HepG2 (cell line): ENCODE measurements around the gene LIMS2. TPM values are rescaled to one million over a fixed set of nuclear protein-coding genes. Genes with fewer than 3 reads are reported as not detected.

ENCODE experiments used
- BCL6 ChIP-seq: IDR thresholded peaks from 2 replicates; pipeline ENCODE4 v1.6.1; 2016; ENCODE audit warnings: missing genetic modification reagents, missing compliant biosample characterization
- ESRRA ChIP-seq: sonication (generic); formaldehyde crosslinking; IDR thresholded peaks from 2 replicates; pipeline ENCODE4 v1.5.1; 2020; ENCODE audit warnings: mild to moderate bottlenecking, low read depth, missing genetic modification reagents
- FOSL2 ChIP-seq: sonication (generic); formaldehyde crosslinking; IDR thresholded peaks from 2 replicates; pipeline ENCODE4 v1.4.0; 2020; ENCODE audit warnings: missing genetic modification reagents
- FOXA3 ChIP-seq: IDR thresholded peaks from 2 replicates; pipeline ENCODE4 v1.6.1; 2016; ENCODE audit warnings: missing genetic modification reagents, missing compliant biosample characterization
- HNRNPLL ChIP-seq: fragments of 200-400 bp; formaldehyde crosslinking; IDR thresholded peaks from 2 replicates; pipeline ENCODE4 v1.6.1; 2017; ENCODE audit warnings: mild to moderate bottlenecking, low read depth, low read length; ENCODE audit not compliant: poor library complexity, severe bottlenecking
- LCORL ChIP-seq, 2 experiments: fragments of 450-650 bp in 1 of 2; sonication (generic) in 1 of 2; formaldehyde crosslinking in 1 of 2; IDR thresholded peaks; 2 replicates each; pipeline versions ENCODE4 v1.5.0 to v1.6.1; 2017 to 2020; ENCODE audit warnings: antibody characterized with exemption in 1 of 2, missing genetic modification reagents in 1 of 2
- PAX8 ChIP-seq: sonication (generic); formaldehyde crosslinking; IDR thresholded peaks from 2 replicates; pipeline ENCODE4 v1.8.0; 2022; ENCODE audit warnings: mild to moderate bottlenecking, missing genetic modification reagents, borderline replicate concordance
- RNF2 ChIP-seq: fragments of 450-650 bp; conservative IDR thresholded peaks from 2 replicates; pipeline ENCODE4 v1.6.1; 2016; ENCODE audit warnings: low read depth
- SRSF1 ChIP-seq: fragments of 200-400 bp; formaldehyde crosslinking; optimal IDR thresholded peaks from 2 replicates; pipeline ENCODE3; 2017; ENCODE audit warnings: mild to moderate bottlenecking, low read depth, low read length, moderate library complexity
- TARDBP ChIP-seq: sonication (generic); formaldehyde crosslinking; IDR thresholded peaks from 2 replicates; pipeline ENCODE4 v1.8.0; 2022; ENCODE audit warnings: mild to moderate bottlenecking, missing genetic modification reagents
- ZMYM3 ChIP-seq: sonication (generic); formaldehyde crosslinking; IDR thresholded peaks from 2 replicates; pipeline ENCODE4 v1.5.1; 2020; ENCODE audit warnings: mild to moderate bottlenecking, missing genetic modification reagents
- ZNF383 ChIP-seq: sonication (generic); formaldehyde crosslinking; IDR thresholded peaks from 2 replicates; pipeline ENCODE4 v1.4.0; 2020; ENCODE audit warnings: missing genetic modification reagents, mild to moderate bottlenecking, borderline replicate concordance
- ZNF562 ChIP-seq: sonication (generic); formaldehyde crosslinking; IDR thresholded peaks from 2 replicates; pipeline ENCODE4 v1.8.0; 2022; ENCODE audit warnings: missing genetic modification reagents, borderline replicate concordance
- ZNF672 ChIP-seq: sonication (generic); formaldehyde crosslinking; IDR thresholded peaks from 2 replicates; pipeline ENCODE4 v1.8.1; 2022; ENCODE audit warnings: missing genetic modification reagents
- ZNF746 ChIP-seq: sonication (generic); formaldehyde crosslinking; IDR thresholded peaks from 2 replicates; pipeline ENCODE4 v1.8.0; 2022; ENCODE audit warnings: mild to moderate bottlenecking, missing genetic modification reagents
- ZSCAN29 ChIP-seq: sonication (generic); formaldehyde crosslinking; conservative IDR thresholded peaks from 2 replicates; pipeline ENCODE4 v1.4.0; 2020; ENCODE audit warnings: mild to moderate bottlenecking, missing genetic modification reagents
- polyA plus RNA-seq, 8 experiments: library from polyadenylated mRNA; depleted of rRNA in 3 of 8; stranded (reverse) in 7 of 8; unstranded in 1 of 8; fragments of >200 nt; fragmentation: Illumina TruSeq in 4 of 8; extraction: Trizol in 4 of 8; gene quantifications; 2 replicates each; pipeline versions ENCODE4 v1.2.1 to v1.2.3, GENCODE V29; 2011 to 2016; ENCODE audit warnings: low read depth in 4 of 8, missing spikeins in 1 of 8, mixed read lengths in 1 of 8; ENCODE audit not compliant: insufficient read depth in 1 of 8
- total RNA-seq, 5 experiments: library from RNA; depleted of rRNA; stranded (reverse); fragments of >200 nt; fragmentation: Illumina TruSeq; extraction: Trizol; gene quantifications; 2 replicates each; pipeline ENCODE4 v1.2.3, GENCODE V29; 2016; ENCODE audit warnings: low read depth in 1 of 5
- TF ChIP-seq, protein P1 (sequence below): sonication (generic); formaldehyde crosslinking; IDR thresholded peaks from 2 replicates; pipeline ENCODE4 v1.4.0; 2020; ENCODE audit warnings: missing genetic modification reagents, borderline replicate concordance
- TF ChIP-seq, protein P2 (sequence below): sonication (generic); formaldehyde crosslinking; IDR thresholded peaks from 2 replicates; pipeline ENCODE4 v1.5.1; 2020; ENCODE audit warnings: mild to moderate bottlenecking, missing genetic modification reagents, moderate library complexity
- TF ChIP-seq, protein P3 (sequence below): sonication (generic); formaldehyde crosslinking; IDR thresholded peaks from 2 replicates; pipeline ENCODE4 v1.8.1; 2022; ENCODE audit warnings: mild to moderate bottlenecking, missing genetic modification reagents

The LIMS2 gene
- total and polyA plus RNA-seq, 2 of the 13 experiments (the other 11 are each of a cell fraction or from before 2014, with no cell fraction given) = 1.0 to 1.9 TPM

DNA sequence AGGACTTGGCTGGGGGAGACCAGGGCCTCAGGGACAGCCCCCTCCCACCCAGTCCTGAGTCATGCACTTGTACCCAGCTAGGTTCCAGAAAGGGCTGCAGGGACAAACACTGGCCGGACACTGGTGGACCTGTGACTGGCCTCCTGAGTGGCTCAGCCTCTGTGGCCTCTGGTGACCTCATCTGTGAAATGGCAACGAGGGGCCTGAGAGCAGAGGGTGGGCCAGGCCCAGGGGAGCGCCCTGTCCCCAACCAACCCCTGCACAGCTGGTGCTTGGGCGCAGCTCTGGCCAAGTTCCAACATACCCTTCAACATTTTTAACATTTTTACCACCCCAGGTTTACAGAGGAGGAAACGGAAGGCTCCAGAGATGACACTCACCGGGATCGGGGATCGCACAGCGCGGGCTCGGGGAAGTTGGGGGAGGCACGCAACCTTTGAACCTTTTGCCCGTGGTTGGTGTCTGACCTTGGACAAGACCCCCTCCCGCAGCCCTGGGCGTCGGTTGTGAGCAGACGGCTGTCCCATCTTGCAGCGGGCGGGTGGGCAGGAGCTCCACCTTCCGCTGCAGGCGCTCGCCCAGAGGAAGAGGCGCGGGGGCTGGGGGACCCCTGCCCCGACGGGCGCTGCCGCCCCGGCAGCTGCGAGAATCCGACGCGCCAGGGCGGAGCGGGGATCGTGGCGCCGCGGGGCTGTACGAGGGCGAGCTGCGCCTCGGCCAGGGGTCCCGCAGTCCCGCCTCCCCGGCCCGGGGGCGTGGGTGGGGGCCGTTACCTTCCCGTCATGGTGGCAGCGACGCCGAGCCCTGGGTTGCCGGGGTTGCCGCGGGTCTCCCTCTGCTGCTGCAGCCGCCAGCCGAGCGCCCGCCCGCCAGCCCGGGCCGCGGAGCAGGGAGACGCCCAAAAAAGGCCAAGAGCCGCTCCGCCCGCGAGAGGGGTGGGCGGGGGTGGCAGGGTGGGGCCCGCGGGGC lies 805 bp downstream of the LIMS2 start (continued):
- 0 out of 2 replicates have a peak, but pooled peaks have one; percentile 36 for TF ChIP-seq ZMYM3 (CRISPR knock-in tag)
- peak; percentile 45; the same call in 1 of the 2 replicates for TF ChIP-seq ZNF383 (CRISPR knock-in tag)
- peak; percentile 24 for TF ChIP-seq HNRNPLL
- peak; percentile 45; the same call in 1 of the 2 replicates for TF ChIP-seq ZNF746 (CRISPR knock-in tag)
- TF ChIP-seq, protein P1, sequence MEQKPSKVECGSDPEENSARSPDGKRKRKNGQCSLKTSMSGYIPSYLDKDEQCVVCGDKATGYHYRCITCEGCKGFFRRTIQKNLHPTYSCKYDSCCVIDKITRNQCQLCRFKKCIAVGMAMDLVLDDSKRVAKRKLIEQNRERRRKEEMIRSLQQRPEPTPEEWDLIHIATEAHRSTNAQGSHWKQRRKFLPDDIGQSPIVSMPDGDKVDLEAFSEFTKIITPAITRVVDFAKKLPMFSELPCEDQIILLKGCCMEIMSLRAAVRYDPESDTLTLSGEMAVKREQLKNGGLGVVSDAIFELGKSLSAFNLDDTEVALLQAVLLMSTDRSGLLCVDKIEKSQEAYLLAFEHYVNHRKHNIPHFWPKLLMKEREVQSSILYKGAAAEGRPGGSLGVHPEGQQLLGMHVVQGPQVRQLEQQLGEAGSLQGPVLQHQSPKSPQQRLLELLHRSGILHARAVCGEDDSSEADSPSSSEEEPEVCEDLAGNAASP = peak; percentile 58; the same call in 1 of the 2 replicates
- TF ChIP-seq, protein P2, sequence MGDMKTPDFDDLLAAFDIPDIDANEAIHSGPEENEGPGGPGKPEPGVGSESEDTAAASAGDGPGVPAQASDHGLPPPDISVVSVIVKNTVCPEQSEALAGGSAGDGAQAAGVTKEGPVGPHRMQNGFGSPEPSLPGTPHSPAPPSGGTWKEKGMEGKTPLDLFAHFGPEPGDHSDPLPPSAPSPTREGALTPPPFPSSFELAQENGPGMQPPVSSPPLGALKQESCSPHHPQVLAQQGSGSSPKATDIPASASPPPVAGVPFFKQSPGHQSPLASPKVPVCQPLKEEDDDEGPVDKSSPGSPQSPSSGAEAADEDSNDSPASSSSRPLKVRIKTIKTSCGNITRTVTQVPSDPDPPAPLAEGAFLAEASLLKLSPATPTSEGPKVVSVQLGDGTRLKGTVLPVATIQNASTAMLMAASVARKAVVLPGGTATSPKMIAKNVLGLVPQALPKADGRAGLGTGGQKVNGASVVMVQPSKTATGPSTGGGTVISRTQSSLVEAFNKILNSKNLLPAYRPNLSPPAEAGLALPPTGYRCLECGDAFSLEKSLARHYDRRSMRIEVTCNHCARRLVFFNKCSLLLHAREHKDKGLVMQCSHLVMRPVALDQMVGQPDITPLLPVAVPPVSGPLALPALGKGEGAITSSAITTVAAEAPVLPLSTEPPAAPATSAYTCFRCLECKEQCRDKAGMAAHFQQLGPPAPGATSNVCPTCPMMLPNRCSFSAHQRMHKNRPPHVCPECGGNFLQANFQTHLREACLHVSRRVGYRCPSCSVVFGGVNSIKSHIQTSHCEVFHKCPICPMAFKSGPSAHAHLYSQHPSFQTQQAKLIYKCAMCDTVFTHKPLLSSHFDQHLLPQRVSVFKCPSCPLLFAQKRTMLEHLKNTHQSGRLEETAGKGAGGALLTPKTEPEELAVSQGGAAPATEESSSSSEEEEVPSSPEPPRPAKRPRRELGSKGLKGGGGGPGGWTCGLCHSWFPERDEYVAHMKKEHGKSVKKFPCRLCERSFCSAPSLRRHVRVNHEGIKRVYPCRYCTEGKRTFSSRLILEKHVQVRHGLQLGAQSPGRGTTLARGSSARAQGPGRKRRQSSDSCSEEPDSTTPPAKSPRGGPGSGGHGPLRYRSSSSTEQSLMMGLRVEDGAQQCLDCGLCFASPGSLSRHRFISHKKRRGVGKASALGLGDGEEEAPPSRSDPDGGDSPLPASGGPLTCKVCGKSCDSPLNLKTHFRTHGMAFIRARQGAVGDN = peak; percentile 63
- 0 out of 2 replicates have a peak, but pooled peaks have one; percentile 52 for TF ChIP-seq ZSCAN29 (CRISPR knock-in tag)
- TF ChIP-seq ESRRA = peak; percentile 67; the same call in 1 of the 2 replicates
- 0 out of 2 replicates have a peak, but pooled peaks have one; percentile 8 for TF ChIP-seq BCL6 (CRISPR knock-in tag)
- TF ChIP-seq, protein P3, sequence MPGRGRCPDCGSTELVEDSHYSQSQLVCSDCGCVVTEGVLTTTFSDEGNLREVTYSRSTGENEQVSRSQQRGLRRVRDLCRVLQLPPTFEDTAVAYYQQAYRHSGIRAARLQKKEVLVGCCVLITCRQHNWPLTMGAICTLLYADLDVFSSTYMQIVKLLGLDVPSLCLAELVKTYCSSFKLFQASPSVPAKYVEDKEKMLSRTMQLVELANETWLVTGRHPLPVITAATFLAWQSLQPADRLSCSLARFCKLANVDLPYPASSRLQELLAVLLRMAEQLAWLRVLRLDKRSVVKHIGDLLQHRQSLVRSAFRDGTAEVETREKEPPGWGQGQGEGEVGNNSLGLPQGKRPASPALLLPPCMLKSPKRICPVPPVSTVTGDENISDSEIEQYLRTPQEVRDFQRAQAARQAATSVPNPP (CRISPR knock-in tag) = no peak
- no peak for TF ChIP-seq SRSF1
- 0 out of 2 replicates have a peak, but pooled peaks have one; percentile 25 for TF ChIP-seq TARDBP (CRISPR knock-in tag)
- TF ChIP-seq LCORL (IDR thresholded peaks at IDR 0.05) = no peak
- peak; percentile 75 for TF ChIP-seq LCORL (CRISPR knock-in tag; IDR thresholded peaks at IDR 0.05)
- no peak for TF ChIP-seq FOSL2 (CRISPR knock-in tag)
- TF ChIP-seq PAX8 (CRISPR knock-in tag) = peak; percentile 32; the same call in 1 of the 2 replicates
- no peak for TF ChIP-seq ZNF562 (CRISPR knock-in tag)
- no peak for TF ChIP-seq ZNF672 (CRISPR knock-in tag)
- peak; percentile 50; the same call in 1 of the 2 replicates for TF ChIP-seq RNF2
- 0 out of 2 replicates have a peak, but pooled peaks have one; percentile 13 for TF ChIP-seq FOXA3 (CRISPR knock-in tag)
